ENCODE data around the gene GARRE1.
"Not testable (repeated sequence)": the region's sequence is repeated elsewhere in the genome, so short reads cannot be mapped to it uniquely, and the experiment has no call there.

The GARRE1 gene

GRCh38 chr19:34228762-34229161 is 25.6 kb upstream of the GARRE1 start:
- Histone ChIP-seq H3K27ac (no peak overlapping the region), H3K4me3 (no peak overlapping the region)

- Histone ChIP-seq H3K4me3 (no peak overlapping the region), H3K27ac (no peak overlapping the region)
Measured at GRCh38 chr19:34229721-34230120, 24.6 kb upstream of the GARRE1 start.

DNA sequence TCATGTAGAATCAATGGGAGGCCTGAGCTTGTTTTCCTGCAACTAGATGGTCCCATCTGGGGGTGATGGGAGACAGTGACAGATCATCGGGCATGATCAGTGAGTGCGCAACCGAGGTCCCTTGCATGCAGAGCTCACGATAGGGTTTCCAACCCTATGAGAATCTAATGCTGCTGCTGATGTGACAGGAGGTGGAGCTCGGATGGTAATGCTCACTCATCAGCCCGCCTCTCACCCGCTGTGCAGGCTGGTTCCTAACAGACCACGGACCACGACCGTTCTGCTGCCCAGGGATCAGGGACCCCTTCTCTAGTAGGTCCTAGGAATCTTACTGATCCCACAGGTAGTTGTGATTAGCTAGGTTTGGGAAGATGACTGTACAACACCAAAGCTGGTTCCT is 23.5 kb upstream of the GARRE1 start:
- H3K27ac ChIP-seq, result peak overlapping the region in 1 of 21 experiments; percentile 55
- no peak overlapping the region for H3K4me3 ChIP-seq

GRCh38 chr19:34231439-34231838 is 22.9 kb upstream of the GARRE1 start:
- H3K27ac ChIP-seq, result peak overlapping the region in 6 of 21 experiments; percentile 13 to 88 (median 51)
- H3K4me3 ChIP-seq, result no peak overlapping the region

- no peak overlapping the region for H3K4me3 ChIP-seq
- H3K27ac ChIP-seq, result peak overlapping the region in 17 of 21 experiments; percentile 5 to 88 (median 61)
Measured at GRCh38 chr19:34232566-34233481, 21.5 kb upstream of the GARRE1 start.

DNA sequence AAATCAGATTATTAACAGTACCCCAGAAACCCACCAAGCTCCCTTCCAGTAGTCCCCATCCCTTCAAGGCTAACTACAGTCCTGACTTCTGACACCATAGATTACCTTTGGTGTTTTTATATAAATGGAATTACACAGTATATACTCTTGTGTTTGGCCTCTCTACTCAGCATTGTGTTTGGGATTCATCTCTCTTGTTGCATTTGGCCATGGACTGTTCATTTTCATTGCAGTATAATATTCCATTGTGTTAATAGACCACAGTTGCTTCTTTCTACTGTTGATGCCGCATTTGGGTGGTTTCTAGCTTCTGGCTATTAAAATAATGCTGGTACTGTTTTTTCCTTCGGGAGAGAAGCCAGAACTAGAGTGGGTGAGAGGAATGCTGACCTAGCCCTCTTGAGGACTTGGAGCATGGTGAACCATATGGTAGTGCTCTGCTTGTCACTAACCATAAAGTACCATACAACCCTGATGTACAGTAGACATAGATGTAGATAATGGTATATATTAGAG is 18.9 kb upstream of the GARRE1 start:
- peak overlapping the region in 10 of 21 experiments; percentile 12 to 71 (median 50) for H3K27ac ChIP-seq
- H3K4me3 ChIP-seq, result no peak overlapping the region

DNA sequence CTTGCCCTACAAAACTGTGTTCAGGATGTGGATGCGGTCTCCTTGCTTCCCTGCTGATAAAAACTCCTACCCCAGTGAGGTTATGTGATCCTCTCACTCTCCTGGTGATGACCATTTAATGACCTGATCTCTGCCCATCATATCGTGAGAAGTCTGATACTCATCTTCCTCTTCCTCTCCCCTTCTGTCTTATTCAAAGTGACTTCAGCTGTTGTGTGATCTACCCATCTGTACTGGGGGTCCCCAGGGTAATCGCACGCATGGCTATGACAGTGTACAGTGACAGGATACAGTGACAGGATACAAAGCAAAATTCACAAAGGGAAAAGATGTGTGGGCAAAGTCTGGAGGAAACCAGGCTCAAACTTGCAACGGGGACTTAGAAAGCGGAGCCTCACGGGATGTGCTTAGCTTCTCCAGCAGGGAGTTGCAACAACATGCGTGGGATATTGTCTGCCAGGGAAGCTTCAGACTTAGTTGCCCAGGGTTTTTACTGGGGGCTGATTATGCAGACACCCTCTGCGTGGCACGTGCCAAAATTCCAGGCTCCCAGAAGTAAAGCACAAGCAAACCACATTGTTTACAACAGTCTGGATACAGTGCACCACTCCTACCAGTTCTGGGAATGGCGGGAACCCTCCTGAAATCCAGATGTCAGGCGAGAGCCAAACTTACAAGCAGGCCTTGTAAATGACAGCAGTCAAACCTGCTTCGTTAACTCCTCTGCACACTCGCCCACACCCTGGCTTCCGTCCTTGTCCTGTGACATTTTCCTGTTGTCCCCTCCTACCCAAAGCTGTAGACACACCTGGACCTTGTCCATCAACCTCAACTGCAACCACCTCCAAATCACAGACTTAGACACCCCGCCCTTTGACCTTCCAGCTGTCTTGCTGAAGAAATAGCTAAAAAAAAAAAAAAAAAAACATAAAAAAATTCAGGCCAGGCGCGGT is 18.0 kb upstream of the GARRE1 start:
- Histone ChIP-seq H3K4me3 (no peak overlapping the region), H3K27ac (peak overlapping the region in 12 of 21 experiments; percentile 8 to 71 (median 40))

DNA sequence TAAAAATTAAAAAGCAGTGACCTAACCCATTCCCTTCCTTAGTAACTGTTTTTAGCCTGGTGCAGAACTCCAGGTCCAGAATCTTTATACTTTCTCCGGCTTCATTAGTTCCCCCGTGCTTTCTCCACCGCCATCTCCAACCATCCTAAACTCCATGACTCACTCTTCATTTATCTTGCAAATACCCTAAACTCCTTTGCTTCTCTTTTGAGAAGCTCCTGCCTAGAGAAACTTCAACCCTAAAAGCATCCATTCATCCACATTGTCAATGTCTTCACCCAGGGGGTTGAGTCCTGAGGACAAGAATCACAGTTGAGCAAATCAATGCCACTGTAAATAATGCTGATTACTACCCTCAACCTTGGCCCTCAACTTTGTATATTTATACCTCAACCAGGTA is 17.1 kb upstream of the GARRE1 start:
- Histone ChIP-seq H3K4me3 (no peak overlapping the region), H3K27ac (peak overlapping the region in 2 of 21 experiments; percentile 30 to 71)

DNA sequence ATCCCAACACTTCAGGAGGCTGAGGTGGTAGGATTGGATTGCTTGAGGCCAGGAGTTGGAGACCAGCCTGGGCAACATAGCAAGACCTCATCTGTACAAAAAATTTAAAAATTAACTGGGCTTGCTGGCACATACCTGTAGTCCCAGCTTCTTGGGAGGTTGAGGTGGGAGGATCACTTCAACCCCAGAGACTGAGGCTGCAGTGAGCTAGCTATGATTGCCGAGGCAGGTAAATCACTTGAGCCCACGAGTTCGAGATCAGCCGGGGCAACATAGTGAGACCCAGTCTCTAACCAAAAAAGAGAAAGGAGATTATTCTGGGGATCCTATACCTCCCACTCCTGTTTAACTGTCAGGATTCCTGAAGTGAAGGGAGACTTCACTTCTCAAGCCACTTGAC is 16.4 kb upstream of the GARRE1 start:
- Histone ChIP-seq H3K4me3 (no peak overlapping the region), H3K27ac (no peak overlapping the region)

- no peak overlapping the region for H3K27ac ChIP-seq
- H3K4me3 ChIP-seq, result no peak overlapping the region
Measured at GRCh38 chr19:34241513-34242337, 12.6 kb upstream of the GARRE1 start.

DNA sequence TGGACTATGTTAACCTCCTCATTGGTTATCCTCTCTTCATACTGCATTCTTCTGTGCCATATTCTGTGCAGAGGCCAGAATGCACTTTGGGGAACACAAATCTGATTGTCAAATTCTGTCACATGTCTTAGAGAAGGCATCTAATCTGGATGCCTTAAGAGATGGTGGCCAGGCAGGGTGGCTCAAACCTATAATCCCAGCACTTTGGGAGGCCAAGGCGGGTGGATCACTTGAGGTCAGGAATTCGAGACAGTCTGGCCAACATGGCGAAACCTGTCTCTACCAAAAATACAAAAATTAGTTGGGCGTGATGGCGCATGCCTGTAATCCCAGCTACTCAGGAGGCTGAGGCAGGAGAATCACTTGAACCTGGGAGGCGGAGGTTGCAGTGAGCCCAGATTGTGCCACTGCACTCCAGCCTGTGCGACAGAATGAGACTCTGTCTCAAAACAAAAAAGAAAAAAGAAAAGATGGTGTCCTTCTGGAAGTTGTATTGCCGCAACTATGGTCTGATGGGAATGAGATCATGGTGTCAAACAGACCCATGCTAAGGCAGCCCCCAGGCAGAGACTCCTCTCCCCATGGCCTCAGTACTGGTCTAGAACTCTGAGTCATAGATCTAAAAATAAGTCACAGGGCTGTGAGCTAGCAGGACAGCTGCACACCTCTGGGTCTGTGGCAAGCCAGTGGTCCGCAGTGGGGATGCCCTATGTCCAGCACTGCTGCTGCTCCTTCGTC is 11.0 kb upstream of the GARRE1 start:
- H3K27ac ChIP-seq, result not testable (repeated sequence)

GRCh38 chr19:34243876-34244578 is 10.3 kb upstream of the GARRE1 start:
- no peak overlapping the region for H3K4me3 ChIP-seq
- no peak overlapping the region for H3K27ac ChIP-seq

More for the DNA sequence above, 11.0 kb upstream of the GARRE1 start:
- H3K4me3 ChIP-seq, result not testable (repeated sequence)

DNA sequence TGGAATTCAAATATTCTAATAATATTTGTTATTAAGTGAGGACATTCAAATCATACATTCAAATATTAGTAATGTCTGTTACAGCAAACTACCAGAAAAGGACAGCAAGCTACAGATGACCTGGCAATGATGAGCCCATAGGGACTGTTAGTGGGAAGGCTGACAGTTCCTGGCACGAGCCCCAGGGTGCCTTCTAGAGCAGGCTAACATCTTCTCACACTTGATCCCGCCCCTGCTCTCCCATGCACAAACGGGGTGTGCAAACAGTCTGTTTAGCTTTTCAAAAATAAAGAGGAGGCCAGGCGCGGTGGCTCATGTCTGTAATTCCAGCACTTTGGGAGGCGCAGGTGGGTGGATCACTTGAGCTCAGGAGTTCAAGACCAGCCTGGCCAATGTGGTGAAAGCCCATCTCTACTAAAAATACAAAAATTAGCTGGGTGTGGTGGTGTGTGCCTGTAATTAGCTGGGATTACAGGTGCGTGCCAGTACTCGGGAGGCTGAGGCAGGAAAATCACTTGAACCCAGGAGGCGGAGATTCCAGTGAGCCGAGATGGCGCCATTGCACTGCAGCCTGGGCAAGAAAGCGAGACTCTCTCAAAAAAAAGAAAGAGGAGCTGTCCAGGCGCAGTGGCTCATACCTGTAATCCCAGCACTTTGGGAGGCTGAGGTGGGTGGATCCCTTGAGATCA is 9.6 kb upstream of the GARRE1 start:
- Histone ChIP-seq H3K4me3 (no peak overlapping the region), H3K27ac (no peak overlapping the region)

DNA sequence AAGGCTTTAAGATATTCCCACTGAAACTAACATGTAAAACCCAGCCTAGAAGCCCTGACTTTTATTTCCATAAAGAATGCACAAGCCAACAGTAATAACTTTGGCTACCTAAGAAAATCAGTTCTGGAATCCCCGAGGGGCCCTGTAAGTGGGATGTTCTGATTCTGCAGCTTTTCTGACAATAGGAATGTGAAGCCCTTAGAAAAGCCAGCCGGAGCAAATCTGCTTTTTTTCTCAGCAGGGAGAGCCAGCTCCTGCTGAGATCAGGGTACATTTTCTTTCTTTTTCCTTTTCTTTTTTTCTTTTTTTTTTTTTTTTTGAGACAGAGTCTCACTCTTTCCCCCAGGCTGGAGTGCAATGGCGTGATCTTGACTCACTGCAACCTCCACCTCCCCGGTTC is 8.0 kb upstream of the GARRE1 start:
- Histone ChIP-seq H3K27ac (no peak overlapping the region), H3K4me3 (no peak overlapping the region)

DNA sequence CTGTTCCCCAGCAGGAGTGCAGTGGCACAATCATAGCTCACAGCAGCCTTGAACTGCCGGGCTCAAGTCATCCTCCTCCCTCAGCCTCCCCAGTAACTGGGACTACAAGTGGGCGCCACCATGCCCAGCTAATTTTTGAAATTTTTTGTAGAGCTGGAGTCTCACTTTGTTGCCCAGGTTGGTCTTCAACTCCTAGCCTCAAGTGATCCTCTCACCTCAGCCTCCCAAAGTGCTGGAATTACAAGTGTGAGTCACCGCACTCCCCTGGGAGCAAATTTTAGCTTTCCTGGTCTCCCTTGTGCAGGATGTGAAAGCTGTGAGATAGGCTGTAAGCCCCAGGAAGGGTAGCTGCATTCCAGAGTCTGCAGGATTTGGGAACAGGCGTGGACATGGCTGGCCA is 5.4 kb upstream of the GARRE1 start:
- no peak overlapping the region for H3K4me3 ChIP-seq
- H3K27ac ChIP-seq, result no peak overlapping the region

DNA sequence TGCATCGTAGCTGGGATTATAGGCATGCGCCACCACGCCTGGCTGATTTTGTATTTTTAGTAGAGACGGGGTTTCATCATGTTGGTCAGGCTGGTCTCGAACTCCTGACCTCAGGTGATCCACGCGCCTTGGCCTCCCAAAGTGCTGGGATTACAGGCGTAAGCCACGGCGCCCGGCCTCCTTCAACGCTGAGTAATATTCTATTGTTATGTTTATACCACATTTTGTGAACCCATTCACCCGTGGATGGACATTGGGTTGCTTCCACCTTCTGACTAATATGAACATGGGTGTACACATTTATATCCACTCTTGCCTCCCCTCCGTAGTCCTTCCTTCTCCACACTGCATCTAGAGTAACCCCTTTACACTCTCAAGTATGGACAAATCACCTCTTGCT is 1.2 kb upstream of the GARRE1 start:
- H3K4me3 ChIP-seq, result peak overlapping the region in 1 of 7 experiments; percentile 71
- not testable (repeated sequence) for H3K27ac ChIP-seq

- Histone ChIP-seq H3K4me3 (peak overlapping the region; percentile 71 to 98 (median 91)), H3K27ac (peak overlapping the region in 16 of 21 experiments; percentile 82 to 99 (median 92))
Measured at GRCh38 chr19:34253681-34254045, 691 bp upstream of the GARRE1 start.
